Activated naive CD8-positive, alpha-beta T cell (primary cell): Measurements from ENCODE around the gene PRKAR2B.

Experiments
- H3K27ac Mint-ChIP-seq: one replicate; pipeline ENCODE4 v1.8.0; 2021; ENCODE audit warnings: mixed read lengths
- H3K27me3 Mint-ChIP-seq: one replicate; pipeline ENCODE4 v1.8.0; 2021; ENCODE audit warnings: mixed read lengths
- H3K36me3 Mint-ChIP-seq: one replicate; pipeline ENCODE4 v1.8.0; 2021; ENCODE audit warnings: mixed read lengths
- H3K4me1 Mint-ChIP-seq: one replicate; pipeline ENCODE4 v1.8.0; 2021; ENCODE audit warnings: low read depth, mixed read lengths
- H3K4me3 Mint-ChIP-seq: one replicate; pipeline ENCODE4 v1.8.0; 2021; ENCODE audit warnings: mild to moderate bottlenecking, mixed read lengths
- H3K9me3 Mint-ChIP-seq: one replicate; pipeline ENCODE4 v1.8.0; 2021; ENCODE audit warnings: low read depth, mixed read lengths

The PRKAR2B gene

GRCh38 chr7:107171496-107171895, 127.0 kb downstream of the PRKAR2B start:
- Mint-ChIP-seq H3K27me3 (no peaks in the 10 kb centered on the region), H3K9me3 (no peaks in the 10 kb centered on the region), H3K36me3 (peaks cover 7% of the 10 kb centered on the region), H3K27ac (peak overlapping the region; percentile 93), H3K4me3 (peak overlapping the region; percentile 71), H3K4me1 (peaks cover 72% of the 10 kb centered on the region)

- peak overlapping the region; percentile 71 for H3K4me3 Mint-ChIP-seq
- H3K36me3 Mint-ChIP-seq, result peaks cover 7% of the 10 kb centered on the region
- H3K27me3 Mint-ChIP-seq, result no peaks in the 10 kb centered on the region
- peak overlapping the region; percentile 93 for H3K27ac Mint-ChIP-seq
- H3K4me1 Mint-ChIP-seq, result peaks cover 76% of the 10 kb centered on the region
- no peaks in the 10 kb centered on the region for H3K9me3 Mint-ChIP-seq
Measured at GRCh38 chr7:107172276-107173032, 127.9 kb downstream of the PRKAR2B start.

DNA sequence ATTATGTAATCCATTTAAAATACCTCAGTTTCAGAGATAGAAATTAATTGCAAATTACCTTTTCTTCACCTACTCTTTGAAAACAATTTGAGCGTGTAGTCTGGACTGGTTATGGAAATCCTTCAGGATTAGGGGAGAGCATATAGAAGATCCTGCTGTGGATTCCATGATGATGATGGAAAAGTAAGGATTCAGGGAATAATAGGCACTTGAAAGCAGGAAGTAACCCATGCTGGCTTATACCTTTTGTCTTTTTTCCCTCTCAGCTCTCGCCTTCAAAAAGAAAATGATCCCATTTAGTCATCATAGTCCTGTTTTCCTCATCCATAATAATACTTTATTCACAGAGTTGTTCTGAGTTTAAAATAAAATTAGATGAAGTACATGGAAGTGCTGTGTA, 128.7 kb downstream of the PRKAR2B start:
- no peaks in the 10 kb centered on the region for H3K27me3 Mint-ChIP-seq
- H3K27ac Mint-ChIP-seq, result peak overlapping the region; percentile 93
- peaks cover 7% of the 10 kb centered on the region for H3K36me3 Mint-ChIP-seq
- peaks cover 78% of the 10 kb centered on the region for H3K4me1 Mint-ChIP-seq
- H3K4me3 Mint-ChIP-seq, result peak overlapping the region; percentile 67
- no peaks in the 10 kb centered on the region for H3K9me3 Mint-ChIP-seq

DNA sequence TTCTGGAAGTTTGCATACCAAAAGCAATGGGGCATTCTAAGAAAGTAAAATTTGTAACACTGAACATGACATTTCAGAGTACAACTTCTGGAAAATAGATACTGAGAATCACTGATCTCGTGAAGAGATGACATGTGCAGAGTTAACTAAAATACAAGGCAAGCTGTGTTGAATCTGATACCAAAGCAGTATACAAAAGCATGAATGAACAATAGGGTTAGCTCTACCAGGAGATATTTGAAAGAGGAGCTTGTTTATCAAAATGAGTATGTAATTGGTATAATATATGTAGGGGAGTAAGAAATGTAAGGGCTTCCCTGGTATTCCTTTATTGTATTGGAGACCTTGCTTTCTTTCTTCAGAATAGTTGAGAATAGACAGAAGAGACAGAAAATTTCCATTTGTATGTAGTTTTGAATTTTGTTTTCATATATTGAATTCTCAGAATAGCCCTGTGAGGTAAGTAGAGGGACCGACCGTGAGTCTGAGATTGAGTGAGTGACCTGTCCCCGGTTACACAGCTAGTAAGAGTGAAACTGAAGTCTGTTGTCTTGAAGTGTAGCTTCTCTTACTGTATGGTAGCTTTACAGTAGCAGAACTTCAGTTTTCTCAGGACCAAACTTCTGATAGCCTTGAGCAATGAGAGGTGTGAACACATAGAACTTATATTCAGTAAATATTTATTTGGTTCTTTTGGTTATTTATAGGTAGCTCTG, 129.3 kb downstream of the PRKAR2B start:
- H3K9me3 Mint-ChIP-seq, result no peaks in the 10 kb centered on the region
- H3K4me3 Mint-ChIP-seq, result peak overlapping the region; percentile 67
- H3K27ac Mint-ChIP-seq, result peak overlapping the region; percentile 93
- peaks cover 7% of the 10 kb centered on the region for H3K36me3 Mint-ChIP-seq
- H3K4me1 Mint-ChIP-seq, result peaks cover 83% of the 10 kb centered on the region
- H3K27me3 Mint-ChIP-seq, result no peaks in the 10 kb centered on the region

GRCh38 chr7:107179326-107180164, 135.0 kb downstream of the PRKAR2B start:
- Mint-ChIP-seq H3K27me3 (no peaks in the 10 kb centered on the region), H3K27ac (peak overlapping the region; percentile 93), H3K4me1 (peaks cover 75% of the 10 kb centered on the region), H3K9me3 (no peaks in the 10 kb centered on the region), H3K4me3 (peak overlapping the region; percentile 73), H3K36me3 (peaks cover 12% of the 10 kb centered on the region)

- H3K27me3 Mint-ChIP-seq, result no peaks in the 10 kb centered on the region
- H3K27ac Mint-ChIP-seq, result peak overlapping the region; percentile 93
- peaks cover 70% of the 10 kb centered on the region for H3K4me1 Mint-ChIP-seq
- H3K9me3 Mint-ChIP-seq, result no peaks in the 10 kb centered on the region
- peaks cover 15% of the 10 kb centered on the region for H3K36me3 Mint-ChIP-seq
- peak overlapping the region; percentile 73 for H3K4me3 Mint-ChIP-seq
Measured at GRCh38 chr7:107180378-107180777, 135.9 kb downstream of the PRKAR2B start.

- peaks cover 16% of the 10 kb centered on the region for H3K36me3 Mint-ChIP-seq
- peak overlapping the region; percentile 93 for H3K27ac Mint-ChIP-seq
Measured at GRCh38 chr7:107181172-107181571, 136.7 kb downstream of the PRKAR2B start.

DNA sequence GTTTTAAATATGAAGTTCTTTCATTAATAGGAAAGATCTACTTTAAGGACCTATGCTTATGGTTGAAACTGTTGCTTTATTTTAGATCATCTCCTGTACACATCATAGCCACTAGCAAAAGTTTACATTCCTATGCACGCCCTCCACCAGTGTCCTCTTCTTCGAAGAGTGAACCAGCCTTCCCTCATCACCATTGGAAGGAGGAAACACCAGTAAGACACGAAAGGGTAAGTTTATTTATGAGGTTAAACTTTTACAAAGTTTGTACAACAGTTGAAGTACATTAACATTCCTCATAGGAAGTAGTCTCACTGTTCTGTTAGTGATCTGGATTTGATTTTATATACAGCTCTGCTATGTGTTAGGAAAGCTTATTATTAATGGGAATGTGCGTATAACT, 141.2 kb downstream of the PRKAR2B start:
- Mint-ChIP-seq H3K27ac (peak overlapping the region; percentile 84), H3K4me3 (no peak overlapping the region), H3K27me3 (no peaks in the 10 kb centered on the region), H3K9me3 (no peaks in the 10 kb centered on the region), H3K4me1 (peaks cover 30% of the 10 kb centered on the region), H3K36me3 (peaks cover 16% of the 10 kb centered on the region)

More at GRCh38 chr7:107181172-107181571, 136.7 kb downstream of the PRKAR2B start:
- H3K9me3 Mint-ChIP-seq, result no peaks in the 10 kb centered on the region
- no peaks in the 10 kb centered on the region for H3K27me3 Mint-ChIP-seq
- H3K4me3 Mint-ChIP-seq, result peak overlapping the region; percentile 73
- H3K4me1 Mint-ChIP-seq, result peaks cover 64% of the 10 kb centered on the region

DNA sequence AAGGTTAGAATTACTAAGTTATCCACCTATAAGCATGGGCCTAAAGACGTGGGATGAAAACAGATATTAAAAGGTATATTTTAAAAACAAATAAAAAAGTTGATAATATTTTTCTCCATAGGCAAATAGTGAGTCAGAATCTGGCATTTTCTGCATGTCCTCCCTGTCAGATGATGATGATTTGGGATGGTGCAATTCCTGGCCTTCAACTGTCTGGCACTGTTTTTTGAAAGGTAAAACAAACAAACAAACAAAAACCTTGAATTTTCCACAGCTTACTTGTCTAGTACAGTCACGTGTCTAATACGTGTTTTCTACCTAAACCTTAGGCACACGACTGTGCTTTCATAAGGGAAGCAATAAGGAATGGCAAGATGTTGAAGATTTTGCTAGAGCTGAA, 141.7 kb downstream of the PRKAR2B start:
- H3K27ac Mint-ChIP-seq, result peak overlapping the region; percentile 68
- no peak overlapping the region for H3K4me3 Mint-ChIP-seq
- no peaks in the 10 kb centered on the region for H3K27me3 Mint-ChIP-seq
- H3K36me3 Mint-ChIP-seq, result peaks cover 12% of the 10 kb centered on the region
- peaks cover 25% of the 10 kb centered on the region for H3K4me1 Mint-ChIP-seq
- H3K9me3 Mint-ChIP-seq, result no peaks in the 10 kb centered on the region

GRCh38 chr7:107187774-107188173, 143.3 kb downstream of the PRKAR2B start:
- no peaks in the 10 kb centered on the region for H3K9me3 Mint-ChIP-seq
- peaks cover 10% of the 10 kb centered on the region for H3K36me3 Mint-ChIP-seq
- no peaks in the 10 kb centered on the region for H3K27me3 Mint-ChIP-seq
- H3K4me3 Mint-ChIP-seq, result no peak overlapping the region
- H3K27ac Mint-ChIP-seq, result peak overlapping the region; percentile 70
- peaks cover 19% of the 10 kb centered on the region for H3K4me1 Mint-ChIP-seq

DNA sequence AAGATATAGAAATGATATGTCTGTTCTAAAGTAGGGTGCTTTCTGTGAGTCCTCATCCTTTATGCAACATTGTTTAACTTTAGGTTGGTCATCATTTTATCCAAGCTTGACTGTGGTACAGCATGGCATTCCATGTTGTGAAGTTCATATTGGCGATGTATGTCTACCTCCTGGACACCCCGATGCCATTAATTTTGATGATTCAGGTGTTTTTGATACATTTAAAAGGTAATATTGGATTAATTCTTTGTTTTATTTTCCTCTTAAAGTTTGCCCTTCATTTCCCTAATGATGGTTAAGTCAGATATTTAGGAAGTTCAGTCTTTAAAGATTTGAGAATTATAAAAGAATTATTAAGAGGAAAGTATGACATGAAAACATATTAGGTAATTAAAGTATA, 145.6 kb downstream of the PRKAR2B start:
- no peaks in the 10 kb centered on the region for H3K9me3 Mint-ChIP-seq
- H3K4me1 Mint-ChIP-seq, result peaks cover 9% of the 10 kb centered on the region
- no peak overlapping the region for H3K4me3 Mint-ChIP-seq
- peak overlapping the region; percentile 61 for H3K27ac Mint-ChIP-seq
- H3K36me3 Mint-ChIP-seq, result peaks cover 10% of the 10 kb centered on the region
- no peaks in the 10 kb centered on the region for H3K27me3 Mint-ChIP-seq

DNA sequence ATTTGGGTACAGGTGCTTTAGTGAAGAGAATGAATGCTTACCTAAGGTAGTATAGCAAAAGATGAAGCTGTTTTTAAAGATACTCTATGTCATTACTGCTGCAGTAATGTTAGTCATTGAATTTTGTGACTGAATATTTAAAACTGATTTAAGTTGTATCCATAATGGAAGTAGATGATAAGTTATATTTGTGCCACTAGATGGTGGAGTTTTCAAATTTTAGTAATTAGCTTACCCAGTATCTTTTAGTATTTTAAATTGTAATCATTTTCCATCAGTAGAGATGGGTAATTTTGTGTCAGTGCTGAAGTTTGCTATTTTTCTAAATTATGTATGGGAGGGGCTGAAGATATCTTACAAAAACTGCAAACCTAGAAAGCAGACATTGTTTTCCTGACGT, 149.5 kb downstream of the PRKAR2B start:
- Mint-ChIP-seq H3K4me1 (peaks cover 7% of the 10 kb centered on the region), H3K36me3 (peaks cover 3% of the 10 kb centered on the region), H3K4me3 (no peak overlapping the region)

GRCh38 chr7:107196834-107197610, 152.5 kb downstream of the PRKAR2B start:
- H3K27me3 Mint-ChIP-seq, result no peaks in the 10 kb centered on the region
- H3K27ac Mint-ChIP-seq, result peak overlapping the region; percentile 25
- H3K4me1 Mint-ChIP-seq, result peaks cover 4% of the 10 kb centered on the region
- peaks cover 7% of the 10 kb centered on the region for H3K36me3 Mint-ChIP-seq
- no peak overlapping the region for H3K4me3 Mint-ChIP-seq
- H3K9me3 Mint-ChIP-seq, result no peaks in the 10 kb centered on the region

More for the DNA sequence above, 149.5 kb downstream of the PRKAR2B start:
- H3K27ac Mint-ChIP-seq, result peak overlapping the region; percentile 85
- H3K27me3 Mint-ChIP-seq, result no peaks in the 10 kb centered on the region
- no peaks in the 10 kb centered on the region for H3K9me3 Mint-ChIP-seq

DNA sequence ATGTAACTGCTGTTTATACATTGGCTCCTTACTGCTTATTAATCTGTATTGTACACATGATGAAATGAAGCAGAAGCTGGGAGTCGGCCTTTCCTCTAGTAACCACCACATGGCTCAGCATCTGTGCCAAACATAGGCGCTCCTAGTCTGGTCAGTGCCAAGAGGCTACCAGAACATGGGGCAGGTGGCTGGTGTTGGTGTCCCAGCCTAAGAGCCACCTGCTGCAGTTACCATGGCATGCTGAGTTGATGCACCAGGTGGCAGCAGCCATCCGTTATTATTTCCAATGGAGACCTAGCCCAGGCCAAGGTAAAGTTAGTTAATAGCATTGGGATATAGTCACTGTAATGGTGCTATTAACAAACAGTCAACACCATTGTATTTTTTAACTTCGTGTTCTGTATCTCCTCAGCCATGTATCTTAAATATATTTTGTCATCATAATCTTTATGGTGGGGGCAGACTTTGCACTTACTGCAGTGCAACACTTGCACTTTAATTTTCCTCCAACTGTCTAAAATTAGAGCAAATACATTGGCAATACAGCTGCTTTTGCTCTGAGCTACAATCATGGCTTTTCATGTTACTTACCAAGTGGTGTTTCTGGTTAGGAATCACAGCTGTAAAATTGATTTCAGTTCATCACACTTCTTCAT, 157.4 kb downstream of the PRKAR2B start:
- Mint-ChIP-seq H3K36me3 (peaks cover 18% of the 10 kb centered on the region), H3K27me3 (no peaks in the 10 kb centered on the region)

More for the DNA sequence above, 157.4 kb downstream of the PRKAR2B start:
- no peaks in the 10 kb centered on the region for H3K9me3 Mint-ChIP-seq
- no peak overlapping the region for H3K4me3 Mint-ChIP-seq
- H3K27ac Mint-ChIP-seq, result peak overlapping the region; percentile 37
- H3K4me1 Mint-ChIP-seq, result peaks cover 2% of the 10 kb centered on the region
